H1 (cell line): Measurements from ENCODE around the gene MAPKAP1. TPM values are rescaled to one million over a fixed set of nuclear protein-coding genes. Genes with fewer than 3 reads are reported as not detected.

ENCODE experiments used
- ATF2 ChIP-seq: IDR thresholded peaks from 2 replicates; pipeline ENCODE4 v1.6.1; 2012; ENCODE audit warnings: low read length, inconsistent platforms
- RBBP5 ChIP-seq: IDR thresholded peaks from 2 replicates; pipeline ENCODE4 v1.7.1; 2012; ENCODE audit warnings: low read depth, mild to moderate bottlenecking, inconsistent platforms, low read length, moderate library complexity, borderline replicate concordance
- polyA plus RNA-seq, 7 experiments: library from polyadenylated mRNA; depleted of rRNA in 3 of 7; stranded (reverse) in 5 of 7; unstranded in 2 of 7; fragments of >200 nt in 5 of 7; fragments of 200-250 nt in 2 of 7; gene quantifications; 1 replicate in 5 of 7; 2 replicates in 1 of 7; 4 replicates in 1 of 7; pipeline versions ENCODE4 v1.2.1 to v1.2.3, GENCODE V29; 2011 to 2013; ENCODE audit warnings: missing spikeins in 2 of 7, mixed read lengths in 2 of 7
- total RNA-seq: library from RNA; stranded (reverse); fragmentation: NEBNext Ultra II Directional; extraction: Animal tissue kit (Norgen Biotek cat#: 25700); gene quantifications from 2 replicates; pipeline ENCODE4 v1.2.1, GENCODE V29; 2021
- TF ChIP-seq, protein P1 (sequence below): IDR thresholded peaks from 2 replicates; pipeline ENCODE4 v1.6.1; 2011; ENCODE audit warnings: low read depth, mild to moderate bottlenecking, low read length; ENCODE audit not compliant: insufficient read depth

Gene MAPKAP1
- total and polyA plus RNA-seq, 2 of the 8 experiments (the other 6 are each of a cell fraction or from before 2014, with no cell fraction given) = 79.2 to 140 TPM

GRCh38 chr9:125746774-125747052, 39.7 kb upstream of the MAPKAP1 start (continued):
- TF ChIP-seq, protein P1, sequence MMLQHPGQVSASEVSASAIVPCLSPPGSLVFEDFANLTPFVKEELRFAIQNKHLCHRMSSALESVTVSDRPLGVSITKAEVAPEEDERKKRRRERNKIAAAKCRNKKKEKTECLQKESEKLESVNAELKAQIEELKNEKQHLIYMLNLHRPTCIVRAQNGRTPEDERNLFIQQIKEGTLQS = no peak
- TF ChIP-seq ATF2 (no peak), RBBP5 (no peak; the same call in 1 of the 2 replicates)
